A673 (cell line): ENCODE measurements around the gene AOX1.

Experiments
- CTCF ChIP-seq: fragments of 300-800, 200-600 bp; sonication (generic); conservative IDR thresholded peaks from 2 replicates; pipeline ENCODE4 v1.5.1; 2017; ENCODE audit warnings: low read depth, mild to moderate bottlenecking, antibody characterized with exemption, low read length, moderate library complexity, mixed read lengths
- EZH2 ChIP-seq: fragments of 200-600 bp; sonication (generic); IDR thresholded peaks from 2 replicates; pipeline ENCODE4 v1.6.1; 2017; ENCODE audit warnings: borderline replicate concordance, low read depth, mild to moderate bottlenecking, mixed read lengths, antibody characterized with exemption, low read length; ENCODE audit not compliant: poor library complexity, severe bottlenecking

- TF ChIP-seq CTCF = no peak
- no peak for TF ChIP-seq EZH2
Measured at GRCh38 chr2:200617156-200618053, 31.6 kb downstream of the AOX1 start.
